Right ventricle myocardium inferior (tissue), 1 donor: ENCODE measurements around the gene INF2. TPM values are rescaled to one million over a fixed set of nuclear protein-coding genes. Genes with fewer than 3 reads are reported as not detected.
"Not testable (repeated sequence)": the region's sequence is repeated elsewhere in the genome, so short reads cannot be mapped to it uniquely, and the experiment has no call there.

ENCODE experiments used
- ATAC-seq: fragments of 200-7000 bp; cut with Tn5 transposase; one replicate; pipeline ENCODE4 v1.9.1; 2020; ENCODE audit warnings: mild to moderate bottlenecking, moderate library complexity
- DNase-seq: peaks from one replicate; pipeline ENCODE4 v3.0.0; 2021; ENCODE audit errors: missing footprints
- intact Hi-C: fragments of 100-400 bp; cut with DNase I; formaldehyde crosslinking; loops from one replicate; pipeline ENCODE4 v1.11.0; 2022
- total RNA-seq: library from RNA; stranded (reverse); fragmentation: NEBNext Ultra II Directional; extraction: Animal tissue kit (Norgen Biotek cat#: 25700); gene quantifications from one replicate; pipeline ENCODE4 v1.2.1, GENCODE V29; 2021
- donor health status: DM: no; HTN: yes; CAD: no; lungs with severe emphysema.

Gene INF2
- total RNA-seq, 1 donor from 2014 or later = 31.1 TPM

- ATAC-seq (peak; percentile 52), DNase-seq (no peak)
- intact Hi-C loops = loop anchor here (1.0 to 10.0 kb wide), 3 partner anchors 28 to 750 kb away; partner anchors contain the start of genes CRIP2 and SIVA1
Measured at GRCh38 chr14:104724981-104725771, 35.8 kb downstream of the INF2 start.

- ATAC-seq (no peak), DNase-seq (no peak)
- intact Hi-C loops = loop anchor here (2.0 to 10.0 kb wide), 2 partner anchors 27 to 749 kb away; partner anchors contain the start of genes CRIP2 and SIVA1
Measured at GRCh38 chr14:104725772-104726548, 36.5 kb downstream of the INF2 start.

GRCh38 chr14:104726600-104727451 is 37.4 kb downstream of the INF2 start:
- intact Hi-C loops = loop anchor here (10.0 kb wide), 1 partner anchor 748 kb away; the partner anchor contains the start of gene CRIP2
- ATAC-seq = no peak

GRCh38 chr14:104728631-104729030 is 39.2 kb downstream of the INF2 start:
- ATAC-seq (no peak), DNase-seq (no peak)
- intact Hi-C loops = loop anchor here (10.0 kb wide), 1 partner anchor 746 kb away; the partner anchor contains the start of gene CRIP2

More at GRCh38 chr14:104726600-104727451, 37.4 kb downstream of the INF2 start:
- no peak for DNase-seq

GRCh38 chr14:104729176-104729834 is 39.9 kb downstream of the INF2 start:
- not testable (repeated sequence) for DNase-seq
- intact Hi-C loops = loop anchor here (10.0 kb wide), 1 partner anchor 745 kb away; the partner anchor contains the start of gene CRIP2

GRCh38 chr14:104729835-104730181 is 40.4 kb downstream of the INF2 start:
- no peak for ATAC-seq
- intact Hi-C loops = loop anchor here (10.0 kb wide), 1 partner anchor 745 kb away; the partner anchor contains the start of gene CRIP2

More at GRCh38 chr14:104729176-104729834, 39.9 kb downstream of the INF2 start:
- not testable (repeated sequence) for ATAC-seq

GRCh38 chr14:104730487-104730886 is 41.1 kb downstream of the INF2 start:
- DNase-seq (no peak), ATAC-seq (no peak)
- intact Hi-C loops = no loop called here

More at GRCh38 chr14:104729835-104730181, 40.4 kb downstream of the INF2 start:
- DNase-seq = no peak

- DNase-seq (no peak), ATAC-seq (no peak)
- intact Hi-C loops = no loop called here
Measured at GRCh38 chr14:104731320-104732294, 42.2 kb downstream of the INF2 start.

- intact Hi-C loops = no loop called here
- DNase-seq = peak; percentile 87
- peak; percentile 72 for ATAC-seq
Measured at GRCh38 chr14:104732355-104732804, 43.0 kb downstream of the INF2 start.

- intact Hi-C loops = no loop called here
- no peak for DNase-seq
- ATAC-seq = no peak
Measured at GRCh38 chr14:104732931-104733681, 43.7 kb downstream of the INF2 start.

GRCh38 chr14:104734051-104734587 is 44.7 kb downstream of the INF2 start:
- DNase-seq = no peak
- intact Hi-C loops = no loop called here
- no peak for ATAC-seq

GRCh38 chr14:104734601-104734990 is 45.2 kb downstream of the INF2 start:
- ATAC-seq (no peak), DNase-seq (no peak)
- intact Hi-C loops = no loop called here

GRCh38 chr14:104734991-104735779 is 45.8 kb downstream of the INF2 start:
- intact Hi-C loops = no loop called here
- peak; percentile 13 for ATAC-seq
- DNase-seq = no peak

- DNase-seq (peak; percentile 95), ATAC-seq (peak; percentile 76)
- intact Hi-C loops = no loop called here
Measured at GRCh38 chr14:104735830-104736642, 46.6 kb downstream of the INF2 start.
